Testis (tissue), 3 donors: Measurements from ENCODE around the gene SHC4. TPM values are rescaled to one million over a fixed set of nuclear protein-coding genes. Genes with fewer than 3 reads are reported as not detected.

Experiments
- DNase-seq: peaks from one replicate; pipeline ENCODE4 v3.0.0-alpha.2; 2019
- H3K27ac ChIP-seq, 2 donors: fragments of 200-600 bp; sonication (generic); one replicate each; pipeline ENCODE4 v1.5.1; 2019
- H3K27me3 ChIP-seq: fragments of 200-600 bp; sonication (generic); one replicate; pipeline ENCODE4 v1.5.1; 2019
- H3K36me3 ChIP-seq: fragments of 200-600 bp; sonication (generic); one replicate; pipeline ENCODE4 v1.5.1; 2017; ENCODE audit warnings: low read depth; ENCODE audit errors: missing control alignments
- H3K4me1 ChIP-seq: fragments of 200-600 bp; sonication (generic); one replicate; pipeline ENCODE4 v1.5.1; 2019
- H3K4me3 ChIP-seq, 2 donors: fragments of 200-600 bp; sonication (generic); one replicate each; pipeline ENCODE4 v1.5.1; 2017 to 2019
- H3K9me3 ChIP-seq: fragments of 200-600 bp; sonication (generic); one replicate; pipeline ENCODE4 v1.5.1; 2017
- CTCF ChIP-seq, 3 experiments: fragments of 450-650 bp in 2 of 3; fragments of 200-600 bp in 1 of 3; sonication (generic) in 1 of 3; IDR thresholded peaks; one replicate each; pipeline ENCODE4 v1.5.1; 2016 to 2019; ENCODE audit warnings: antibody characterized with exemption in 3 of 3, mild to moderate bottlenecking in 2 of 3, moderate library complexity in 1 of 3
- POLR2A ChIP-seq: fragments of 450-650 bp; IDR thresholded peaks from one replicate; pipeline ENCODE4 v1.6.1; 2017; ENCODE audit warnings: antibody characterized with exemption, mild to moderate bottlenecking, moderate library complexity
- WGBS, 2 donors: methylation state at CpG; one replicate each; pipeline ENCODE4 v1.1.5; 2018; 5-methylcytosine and 5-hydroxymethylcytosine counted together
- intact Hi-C: fragments of 100-400 bp; cut with DNase I; formaldehyde crosslinking; loops from one replicate; pipeline ENCODE4 v1.15.1; 2023; ENCODE audit warnings: low total_unique reads
- polyA plus RNA-seq: library from polyadenylated mRNA; stranded (reverse); fragments of 350-450 nt; fragmentation: Illumina TruSeq; extraction: RNeasy Lipid Tissue Mini Kit (QIAGEN cat#74804); gene quantifications from one replicate; pipeline ENCODE4 v1.2.3, GENCODE V29; 2014; ENCODE audit warnings: low read depth, low replicate concordance; ENCODE audit not compliant: insufficient read depth
- total RNA-seq, 2 donors: library from RNA; depleted of rRNA; stranded (reverse); fragments of >200 nt; gene quantifications; one replicate each; pipeline ENCODE4 v1.2.3, GENCODE V29; 2016

Gene SHC4
- total and polyA plus RNA-seq, 3 donors from 2014 or later = 22.7 to 70.4 (median 52.0) TPM

GRCh38 chr15:48800811-48801455 lies 162.8 kb downstream of the SHC4 start:
- no peak for DNase-seq
- Histone ChIP-seq H3K4me3 (no peak overlapping the region), H3K9me3 (no peaks in the 10 kb centered on the region), H3K36me3 (no peaks in the 10 kb centered on the region), H3K27ac (peak overlapping the region in 1 of 2 donors; percentile 60), H3K27me3 (no peaks in the 10 kb centered on the region), H3K4me1 (no peaks in the 10 kb centered on the region)
- no peak for TF ChIP-seq POLR2A
- TF ChIP-seq CTCF (IDR thresholded peaks at IDR 0.05) = peak; percentile 20 to 62 (median 47)
- intact Hi-C loops = no loop called here
- 33 to 36% methylated on average over 4 of the region's 4 CpGs for WGBS, 2 donors

GRCh38 chr15:48800245-48800644 lies 163.5 kb downstream of the SHC4 start:
- no peaks in the 10 kb centered on the region for H3K9me3 ChIP-seq
- intact Hi-C loops = no loop called here
- no peaks in the 10 kb centered on the region for H3K36me3 ChIP-seq
- peak overlapping the region in 1 of 2 donors; percentile 60 for H3K27ac ChIP-seq
- WGBS, 2 donors = 33 to 40% methylated on average over 1 of the region's 1 CpG
- H3K27me3 ChIP-seq = no peaks in the 10 kb centered on the region
- H3K4me3 ChIP-seq = no peak overlapping the region
- no peaks in the 10 kb centered on the region for H3K4me1 ChIP-seq
- TF ChIP-seq POLR2A = no peak
- no peak for TF ChIP-seq CTCF (IDR thresholded peaks at IDR 0.05)
- DNase-seq = no peak

- Histone ChIP-seq H3K27ac (peak overlapping the region; percentile 2 to 76), H3K27me3 (no peaks in the 10 kb centered on the region), H3K9me3 (no peaks in the 10 kb centered on the region), H3K4me1 (no peaks in the 10 kb centered on the region), H3K4me3 (no peak overlapping the region), H3K36me3 (no peaks in the 10 kb centered on the region)
- TF ChIP-seq CTCF (IDR thresholded peaks at IDR 0.05) (no peak), POLR2A (no peak)
- WGBS, 2 donors = 50 to 52% methylated on average over 1 of the region's 1 CpG
- intact Hi-C loops = no loop called here
- DNase-seq = no peak
These were observed 165.4 kb downstream of the SHC4 start for GRCh38 chr15:48798319-48798718.

- DNase-seq = no peak
- WGBS, 2 donors = 61 to 72% methylated on average over 3 of the region's 3 CpGs
These were observed 166.8 kb downstream of the SHC4 start for GRCh38 chr15:48796930-48797329.

More at GRCh38 chr15:48796930-48797329, 166.8 kb downstream of the SHC4 start:
- Histone ChIP-seq H3K4me1 (no peaks in the 10 kb centered on the region), H3K9me3 (no peaks in the 10 kb centered on the region), H3K36me3 (no peaks in the 10 kb centered on the region), H3K4me3 (no peak overlapping the region), H3K27me3 (no peaks in the 10 kb centered on the region), H3K27ac (peak overlapping the region; percentile 4 to 76)
- TF ChIP-seq POLR2A (no peak), CTCF (IDR thresholded peaks at IDR 0.05) (no peak)
- intact Hi-C loops = no loop called here
